NOMO-1 (cell line): ENCODE measurements around the gene ADAMTS2.

Experiments
- DNase-seq, 2 experiments: peaks; one replicate each; lab custom pipeline; 2025; ENCODE audit not compliant: unreplicated experiment in 2 of 2; lab: John Stamatoyannopoulos, UW

Gene ADAMTS2

DNA sequence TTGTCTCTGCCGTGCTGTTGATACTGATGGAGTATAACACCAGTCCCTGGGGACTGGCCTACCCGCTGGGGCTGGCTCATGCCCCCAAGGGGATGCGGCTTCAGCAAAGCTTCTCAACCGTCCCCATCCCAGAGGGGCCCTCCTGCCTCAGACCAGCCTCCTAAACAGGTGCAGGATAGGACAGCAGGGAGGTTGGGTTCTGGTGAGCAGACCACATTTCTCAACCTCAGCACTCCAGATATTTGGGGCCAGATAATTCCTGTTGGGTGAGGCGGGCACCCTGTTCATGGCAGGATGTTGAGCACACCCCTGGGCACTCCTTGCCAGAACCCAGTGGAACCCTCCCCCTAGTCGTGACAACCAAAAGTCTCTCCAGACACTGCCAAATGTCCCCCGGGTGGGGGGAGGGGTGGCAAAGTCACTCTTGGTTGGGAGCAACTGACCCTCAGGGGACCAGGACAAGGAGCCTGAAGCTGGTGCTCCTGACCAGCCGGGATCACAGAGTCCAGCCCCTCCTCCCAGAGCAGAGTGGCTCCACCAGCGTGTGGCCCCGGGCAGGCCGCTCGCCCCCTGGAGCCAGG, 177.3 kb downstream of the ADAMTS2 start:
- no peak for DNase-seq

DNA sequence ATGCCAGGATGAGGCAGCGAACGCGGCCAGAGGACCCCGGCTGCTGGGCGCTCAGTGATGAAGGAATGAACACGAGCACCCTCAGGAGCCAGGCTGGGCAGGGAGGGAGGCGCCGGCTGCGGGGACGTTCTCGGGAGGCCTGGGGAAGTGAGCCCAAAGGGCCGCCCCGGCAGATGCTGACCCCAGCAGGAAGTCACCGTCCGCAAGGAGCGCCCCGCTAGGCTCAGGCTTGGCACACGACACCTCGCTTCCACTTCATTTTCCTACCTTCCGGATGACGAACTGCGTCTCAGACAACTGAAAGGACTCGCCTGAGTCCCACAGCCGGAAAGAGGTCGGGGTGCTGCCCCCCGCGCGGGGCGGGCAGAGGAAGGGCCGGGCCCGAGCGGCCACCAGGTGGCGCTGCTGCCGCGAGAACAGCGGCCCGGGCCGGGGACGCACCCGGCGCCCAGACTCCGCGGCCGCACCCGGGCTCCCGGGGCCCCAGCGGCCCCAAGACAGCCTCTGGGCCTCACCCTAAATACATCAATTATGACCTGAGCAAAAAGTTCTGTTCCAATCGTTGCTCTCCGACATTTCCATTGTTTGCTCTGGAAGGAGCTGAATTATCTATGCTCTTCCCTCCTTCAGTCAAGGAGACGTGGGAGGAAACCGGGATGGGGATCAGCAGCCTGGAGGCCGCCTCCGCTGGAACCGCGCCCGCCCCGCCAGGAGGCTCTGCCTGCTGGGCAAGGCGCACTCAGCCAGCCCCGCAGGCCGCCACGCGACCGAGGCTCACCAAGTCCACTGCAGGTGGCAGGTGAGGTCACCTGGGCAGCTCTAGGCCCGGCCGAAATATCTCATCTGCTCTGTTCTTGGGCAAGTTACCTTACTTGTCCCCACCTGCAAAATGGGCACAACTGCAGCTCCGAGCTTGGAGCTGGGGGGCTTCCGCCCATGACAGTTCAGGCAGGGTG, 178.1 kb downstream of the ADAMTS2 start:
- DNase-seq, result peak in 1 of 2 experiments; percentile 13

DNA sequence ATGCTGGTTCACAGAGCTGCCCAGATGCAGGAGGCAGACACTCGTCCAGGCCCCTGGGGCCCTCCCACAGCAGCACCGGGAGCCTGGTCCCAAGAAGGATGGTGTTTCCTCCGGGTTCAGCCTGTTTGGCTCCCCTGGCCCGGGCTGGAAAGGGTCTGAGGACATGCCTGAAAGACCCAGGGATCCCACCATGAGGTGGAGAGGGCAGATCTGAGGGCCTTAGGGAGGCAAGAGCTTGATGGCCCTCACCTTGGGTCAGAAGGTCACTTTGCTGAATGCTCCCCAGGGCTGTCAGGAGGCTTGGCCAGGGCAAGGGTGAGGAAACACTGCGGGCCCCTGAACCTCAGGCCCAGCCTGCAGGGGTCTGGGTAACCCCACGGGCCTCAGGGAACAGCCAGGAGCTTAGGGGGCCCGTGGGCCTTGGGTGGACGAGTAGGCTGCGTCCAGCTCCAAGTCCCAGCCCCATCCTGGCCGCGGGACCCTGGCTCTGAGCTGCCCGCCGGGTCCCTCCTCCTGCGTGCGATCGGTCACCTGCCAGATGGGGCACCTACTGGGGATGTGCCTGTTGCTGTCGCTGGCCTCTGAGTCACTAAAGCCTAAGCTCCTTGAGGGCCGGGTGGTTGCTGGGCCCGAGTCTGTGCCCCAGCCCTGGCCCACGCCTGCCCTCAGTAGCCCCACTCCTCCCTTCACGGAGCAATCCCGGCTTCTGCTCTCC, 178.9 kb downstream of the ADAMTS2 start:
- DNase-seq, result no peak

DNA sequence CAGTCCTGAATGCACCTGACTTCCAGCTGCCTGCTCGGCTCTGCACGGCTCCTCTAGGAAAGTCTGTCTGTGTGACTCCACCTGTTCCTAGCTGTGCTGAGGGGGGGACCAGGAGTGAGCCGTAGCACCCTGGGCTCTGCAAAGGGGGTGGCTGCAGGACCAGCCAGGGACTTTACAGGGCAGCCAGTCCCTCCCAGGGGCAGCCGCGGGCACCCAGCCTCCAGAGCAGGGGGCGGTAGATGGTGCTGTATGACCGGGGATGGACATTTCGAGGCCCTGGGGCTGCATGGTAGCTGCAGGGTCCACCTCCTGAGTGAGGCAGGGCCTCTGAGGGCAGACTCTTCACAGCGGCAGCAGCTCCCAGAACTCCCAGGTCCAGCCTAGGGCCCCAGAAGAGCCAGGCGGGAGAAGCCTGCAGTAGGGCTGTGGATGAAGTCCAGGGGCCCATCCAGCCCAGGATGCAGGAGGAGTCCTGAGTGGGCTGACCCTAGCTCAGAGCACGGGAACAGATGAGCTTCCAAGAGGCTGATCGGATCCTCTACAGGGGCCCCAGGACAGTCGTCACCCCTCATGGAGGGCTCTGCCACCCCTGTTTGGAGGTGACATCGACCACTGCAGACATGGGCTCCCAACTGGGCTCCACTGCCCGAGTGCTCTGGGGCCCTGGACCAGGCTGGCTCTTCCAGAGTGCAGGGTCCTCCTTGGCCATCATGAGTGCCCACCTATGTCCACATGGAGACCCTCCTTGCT, 179.7 kb downstream of the ADAMTS2 start:
- DNase-seq, result no peak

DNA sequence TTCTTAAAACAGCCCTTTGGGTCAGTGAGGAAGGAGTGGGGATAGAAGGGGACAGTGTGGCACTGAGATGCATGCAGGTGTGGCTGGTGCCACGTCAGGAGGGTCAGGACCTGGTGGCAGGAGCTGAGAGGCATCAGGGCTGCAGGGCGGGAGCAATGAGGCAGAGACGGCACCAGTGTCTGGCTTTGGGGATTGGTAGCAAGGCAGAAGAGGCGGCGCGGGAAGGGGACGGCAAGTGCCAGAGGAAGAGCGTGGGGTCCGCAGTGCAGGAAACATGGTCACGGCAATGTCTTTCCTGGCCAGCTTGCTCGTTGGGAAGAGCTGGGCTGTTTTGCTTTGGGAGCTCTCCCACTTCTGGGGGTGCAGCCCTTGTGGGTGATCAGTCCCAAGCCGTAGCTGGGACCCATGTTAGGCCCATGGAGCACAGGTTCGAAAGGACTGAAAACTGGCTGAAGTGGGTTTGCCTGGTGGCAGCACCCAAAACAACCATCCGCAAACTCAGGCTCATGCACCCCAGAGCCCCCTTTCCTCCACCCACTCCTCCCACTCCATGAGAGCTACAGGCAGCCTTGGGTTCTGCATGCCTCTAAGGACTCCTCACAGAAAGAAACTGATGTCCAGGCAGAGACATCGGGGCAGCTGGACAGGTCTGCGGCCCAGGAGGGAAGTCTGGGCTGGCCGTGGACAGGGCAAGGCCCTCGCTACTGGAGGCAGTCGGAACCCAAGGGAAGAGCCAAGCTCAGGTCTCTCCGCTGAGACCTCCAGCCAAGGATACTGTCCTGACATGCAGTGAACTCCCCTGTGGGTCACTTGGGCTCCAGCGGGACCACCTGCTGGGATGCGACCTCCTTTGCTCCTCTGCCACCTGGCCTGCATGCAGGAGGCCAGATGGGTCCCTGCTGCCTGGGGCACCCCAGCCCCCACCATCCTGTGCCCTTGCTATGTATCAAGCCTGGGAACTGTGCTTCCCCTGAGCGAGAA, 180.6 kb downstream of the ADAMTS2 start:
- no peak for DNase-seq

DNA sequence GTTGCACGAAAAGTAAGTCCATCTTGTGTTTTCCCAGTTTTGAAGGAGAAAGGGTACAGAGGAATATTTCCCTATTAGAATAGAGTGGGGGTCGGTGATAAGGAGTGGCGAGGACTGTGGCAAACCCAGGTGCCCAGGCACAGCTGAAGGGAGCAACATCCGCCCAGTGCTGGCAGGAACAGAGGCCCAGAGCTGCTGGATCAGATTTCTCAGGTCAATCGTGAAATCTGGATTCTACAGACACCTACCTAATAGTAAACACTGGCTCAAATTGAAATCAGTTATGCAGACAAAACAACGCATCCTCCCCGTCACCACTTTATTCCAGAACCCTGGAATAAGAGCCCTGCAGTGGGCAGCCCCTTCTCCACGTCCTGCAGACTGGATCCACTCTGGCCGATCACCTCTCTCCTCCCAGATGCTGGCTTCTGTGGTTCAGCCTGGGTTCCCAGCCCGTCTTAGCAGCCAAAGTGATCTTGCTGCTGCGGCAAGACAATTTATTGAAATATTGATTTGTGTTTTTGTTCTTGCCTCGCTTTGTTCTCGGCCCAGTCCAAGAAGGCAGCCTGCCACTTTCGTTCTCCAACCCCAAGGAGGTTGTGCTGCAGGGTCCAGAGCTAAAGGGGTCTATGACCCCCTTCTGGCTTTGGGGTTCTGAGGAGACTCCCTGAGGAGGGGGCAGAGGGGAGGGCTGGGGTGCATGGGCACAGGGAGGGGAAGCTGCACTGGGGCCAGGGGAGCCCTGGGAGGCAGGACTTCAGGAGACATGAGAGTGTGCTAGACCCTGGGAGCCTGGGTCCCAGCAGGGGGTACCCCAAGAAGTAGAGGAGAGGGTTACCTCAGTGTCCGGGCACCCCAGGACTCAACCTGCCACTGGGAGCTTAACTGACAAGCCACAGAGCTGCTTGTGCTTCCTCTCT, 181.8 kb downstream of the ADAMTS2 start:
- no peak for DNase-seq

DNA sequence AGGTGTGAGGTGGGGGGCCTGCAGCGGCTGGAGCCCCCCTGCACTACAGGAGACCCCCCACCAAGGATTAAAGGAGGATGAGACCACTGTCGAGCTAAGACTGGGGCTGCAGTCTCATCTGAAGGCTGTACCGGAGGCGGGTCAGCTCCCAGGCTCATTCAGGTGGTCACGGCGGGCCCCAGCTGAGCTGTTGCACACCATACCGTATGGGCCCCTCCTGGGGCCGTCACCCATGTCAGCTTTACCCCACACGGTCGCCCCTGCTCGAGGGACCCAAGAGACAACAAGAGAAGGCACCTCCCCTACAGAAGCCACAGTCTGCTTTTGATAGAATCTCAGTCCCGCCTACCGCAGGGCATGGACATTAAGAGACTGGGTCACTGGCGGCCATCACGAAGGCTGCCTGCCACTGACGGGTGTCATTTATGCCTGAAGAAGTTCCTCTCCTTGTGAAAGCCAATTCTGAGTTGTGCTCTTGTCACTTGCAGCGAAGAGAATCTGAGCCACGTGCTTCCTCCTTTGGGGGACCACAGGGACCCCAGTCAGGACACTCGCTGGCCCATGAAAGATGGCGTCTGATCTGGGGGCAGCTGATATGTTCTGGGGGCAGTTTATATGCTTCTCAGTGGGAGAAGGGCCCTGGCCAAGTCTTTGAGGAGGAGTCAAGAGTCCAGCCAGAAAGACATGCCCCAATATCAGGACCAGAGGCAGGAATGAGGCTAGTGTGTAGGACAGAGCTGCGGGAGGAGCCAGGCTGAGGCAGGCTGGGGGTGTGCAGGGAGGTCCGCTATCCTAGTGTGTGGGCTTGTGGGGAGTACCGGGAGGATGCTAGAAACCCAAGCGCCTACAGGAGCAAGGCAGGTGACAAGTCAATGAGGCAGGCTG, 182.7 kb downstream of the ADAMTS2 start:
- DNase-seq, result no peak

DNA sequence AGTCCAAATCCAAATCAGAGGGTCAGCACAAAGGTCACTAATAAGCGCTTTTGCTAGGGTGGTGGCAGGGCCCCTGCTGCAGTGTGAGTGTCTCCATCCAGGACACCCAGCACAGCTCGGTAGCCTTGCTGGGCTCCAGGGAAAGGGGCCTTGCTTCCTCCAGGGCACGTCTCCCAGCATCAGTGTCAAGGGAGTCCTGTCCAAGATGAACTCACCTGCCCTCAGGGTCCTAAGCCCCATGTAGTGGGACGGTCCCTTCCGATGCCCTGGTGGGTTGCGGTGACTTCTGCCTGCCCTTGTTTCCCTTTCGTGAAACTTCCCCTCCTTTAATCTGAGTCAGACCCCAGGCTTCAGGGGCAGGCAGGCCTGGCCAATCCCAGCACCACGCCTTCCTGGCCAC, 183.4 kb downstream of the ADAMTS2 start:
- DNase-seq, result no peak

DNA sequence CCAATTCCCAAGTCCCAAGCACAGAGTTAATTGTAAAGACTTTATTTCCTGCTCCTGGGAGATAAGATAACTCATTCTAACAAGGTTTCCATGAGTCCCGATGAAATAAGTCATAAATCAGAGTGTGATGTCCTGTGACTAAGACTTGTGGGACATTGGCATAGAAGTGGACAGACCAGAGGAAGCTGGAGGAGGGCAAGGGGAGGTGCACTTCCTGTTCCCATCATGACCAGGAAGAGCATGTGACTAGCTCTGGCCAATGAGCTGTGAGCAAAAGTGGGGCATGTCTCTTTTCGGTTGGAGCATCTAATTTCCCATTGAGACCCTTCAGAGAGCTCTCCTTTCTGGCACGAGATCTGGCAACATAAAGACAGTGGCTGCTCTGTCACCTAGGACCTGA, 184.7 kb downstream of the ADAMTS2 start:
- no peak for DNase-seq

DNA sequence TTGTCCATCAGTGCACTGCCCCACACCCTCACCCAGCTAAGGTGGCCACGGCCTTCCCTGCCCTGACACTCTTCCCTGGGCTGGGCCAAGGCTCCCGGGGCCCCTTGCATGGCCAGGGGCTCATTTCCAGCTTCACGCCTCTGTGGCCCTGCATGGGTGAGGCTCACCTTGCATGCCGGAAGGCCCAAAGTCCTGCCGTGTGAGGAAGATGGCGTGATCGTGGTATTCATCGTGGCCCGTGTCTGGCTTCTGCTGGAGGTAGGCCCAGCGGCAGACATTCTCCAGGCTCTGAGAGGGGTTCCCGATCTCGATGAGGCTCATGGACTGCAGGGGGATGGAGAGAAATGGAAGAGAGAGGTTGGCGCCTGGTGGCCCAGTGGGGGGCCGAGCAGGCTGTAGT, 186.7 kb downstream of the ADAMTS2 start:
- DNase-seq, result no peak

DNA sequence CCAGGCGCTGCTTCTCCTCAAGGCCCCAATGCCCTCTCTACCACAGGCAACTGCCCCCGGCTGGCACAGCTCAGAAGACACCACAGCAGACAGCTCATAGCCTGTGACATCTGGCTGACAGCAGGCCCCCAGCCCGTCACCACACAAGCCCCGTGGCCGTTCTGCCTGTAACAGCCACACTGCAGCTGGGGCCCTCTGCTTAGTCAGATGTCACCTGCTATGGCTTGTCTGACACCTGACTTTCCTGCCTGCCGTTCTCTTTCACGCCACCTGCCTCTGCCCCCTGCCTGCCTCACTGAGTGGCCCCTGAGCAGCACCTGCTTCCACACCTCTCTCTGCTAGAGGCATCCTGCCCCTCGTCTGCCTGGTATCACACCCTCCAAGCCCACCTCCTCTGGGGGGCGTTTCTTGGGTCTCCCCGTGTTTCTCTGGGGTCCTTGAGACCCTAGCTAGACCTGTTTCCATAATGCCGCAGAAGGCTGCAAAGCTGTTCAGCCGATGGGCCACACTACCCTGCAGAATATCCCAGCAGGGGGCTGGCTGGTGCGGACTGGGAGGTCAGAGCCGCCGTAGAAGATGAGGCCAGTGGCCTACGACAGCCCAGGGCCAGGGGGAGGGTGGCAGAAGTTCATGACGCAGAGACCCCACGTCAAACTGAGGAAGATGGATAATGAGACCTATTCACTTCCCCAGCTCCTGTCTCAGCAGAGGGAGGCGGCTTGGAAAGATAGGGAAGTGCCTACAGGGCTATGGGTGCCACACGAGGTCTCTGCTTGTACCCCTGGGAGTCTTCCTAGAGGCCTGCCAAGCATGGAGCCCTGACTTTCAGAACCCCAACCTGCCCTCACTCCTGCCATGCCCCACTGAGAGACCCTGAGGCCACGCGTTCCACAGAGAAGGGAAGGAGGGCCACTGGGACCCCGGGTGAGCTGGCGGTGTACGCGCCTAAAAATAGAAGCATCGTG, 190.0 kb downstream of the ADAMTS2 start:
- DNase-seq, result no peak

DNA sequence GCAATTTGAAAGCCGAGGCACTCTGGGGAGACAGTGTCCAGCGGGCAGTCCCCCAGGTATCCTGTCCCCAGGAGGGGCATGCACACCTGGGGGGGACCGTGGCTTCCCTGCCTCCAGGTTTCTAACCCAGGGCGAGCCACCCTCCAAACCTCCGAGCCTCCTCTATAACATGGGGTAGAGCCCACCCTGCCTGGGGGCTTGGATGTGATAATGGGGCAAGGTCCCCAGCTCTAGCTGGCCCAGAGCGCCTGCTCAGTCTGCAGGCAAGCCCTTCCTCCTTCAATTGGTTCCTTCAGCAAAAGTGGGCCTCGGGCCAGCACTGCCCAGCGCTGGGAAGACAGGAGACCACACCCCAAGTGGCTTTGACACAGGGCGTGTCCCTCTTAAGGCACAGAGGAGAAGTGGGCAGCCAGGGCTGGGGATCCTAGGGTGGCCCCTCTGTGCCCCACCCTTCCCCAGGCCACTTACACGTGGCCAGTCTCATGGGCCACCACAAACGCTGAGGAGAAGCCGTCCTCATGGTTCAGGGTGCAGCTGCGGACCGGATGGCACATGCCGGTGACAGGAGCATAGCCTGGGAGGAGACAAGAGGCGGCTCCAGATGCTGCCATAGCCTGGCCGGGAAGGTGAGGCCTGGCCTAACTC, 190.8 kb downstream of the ADAMTS2 start:
- DNase-seq, result no peak

DNA sequence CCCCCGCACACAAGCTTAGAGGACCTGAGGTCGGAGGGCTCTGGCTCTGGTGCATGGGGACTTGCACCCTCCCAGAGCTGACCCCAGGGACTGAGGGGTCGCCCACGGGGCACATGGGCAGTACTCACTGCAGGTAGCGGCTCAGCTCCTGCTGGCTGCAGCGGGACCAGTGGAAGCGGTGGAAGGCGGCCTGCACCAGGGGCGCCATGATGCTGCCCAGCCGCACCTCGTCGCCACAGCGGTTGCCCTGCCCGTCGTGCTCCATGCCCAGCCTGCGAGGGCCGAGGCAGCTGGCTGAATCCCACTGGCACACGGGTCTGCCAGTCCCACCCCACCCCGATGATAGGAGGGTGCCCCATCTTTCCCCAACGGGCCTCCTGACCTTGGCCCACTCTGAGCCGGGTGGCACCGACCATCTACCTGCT, 191.3 kb downstream of the ADAMTS2 start:
- no peak for DNase-seq

DNA sequence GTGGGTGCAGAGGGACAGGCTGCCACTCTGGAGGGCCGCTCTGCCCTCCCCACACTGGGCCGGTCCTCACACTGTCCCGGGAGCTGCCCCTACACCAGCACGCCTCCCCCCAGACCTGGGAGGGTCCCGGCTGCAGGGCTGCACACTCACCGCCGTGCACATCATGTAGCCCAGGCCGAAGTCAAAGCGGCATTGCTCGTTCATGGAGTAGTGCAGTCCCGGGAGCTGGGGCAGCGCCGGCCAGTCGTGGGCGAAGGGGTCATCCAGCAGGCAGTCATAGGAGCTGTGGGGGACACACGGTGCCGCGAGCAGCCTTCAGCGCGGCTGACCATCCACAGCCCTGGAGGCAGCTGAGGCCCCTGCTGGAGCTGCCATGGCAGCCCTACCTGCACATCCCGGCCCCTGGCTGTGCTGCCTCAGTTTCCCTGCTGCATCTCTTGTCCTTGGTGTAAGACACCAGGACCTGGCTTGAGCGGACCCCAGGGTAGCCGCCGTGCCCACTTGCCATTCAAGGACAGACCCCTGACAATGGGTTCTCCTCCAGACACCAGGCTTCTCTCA, 191.8 kb downstream of the ADAMTS2 start:
- no peak for DNase-seq

DNA sequence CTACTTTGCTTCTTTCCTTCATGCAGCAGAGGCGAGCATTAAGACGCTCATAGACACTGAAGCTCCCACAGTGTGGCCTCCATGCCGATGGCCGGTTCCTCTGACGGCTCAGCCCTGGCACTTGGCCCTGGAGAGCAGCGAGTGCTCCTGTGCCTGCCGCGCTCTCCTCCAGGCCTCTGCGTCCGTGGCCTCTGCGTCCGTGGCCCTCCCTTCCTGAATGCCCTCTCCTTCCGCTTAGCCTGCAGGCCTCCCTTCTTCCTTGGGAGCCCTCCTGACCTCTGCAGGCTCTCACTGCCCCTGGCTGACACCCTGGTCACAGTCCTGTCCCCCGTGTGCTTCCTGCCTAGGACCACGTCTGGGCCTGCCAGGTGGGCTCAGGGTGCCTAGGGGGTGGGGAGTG, 192.3 kb downstream of the ADAMTS2 start:
- DNase-seq, result no peak
